Parathyroid adenoma (tissue), 2 donors: Measurements from ENCODE around the gene KCNQ1.

Experiments
- H2AFZ ChIP-seq: fragments of 300-600 bp; sonication (generic); one replicate; pipeline ENCODE4 v1.7.0; 2017; ENCODE audit warnings: antibody characterized with exemption, mild to moderate bottlenecking
- H3K27ac ChIP-seq: fragments of 300-600 bp; sonication (generic); one replicate; pipeline ENCODE4 v1.7.0; 2017
- H3K27me3 ChIP-seq: fragments of 300-600 bp; sonication (generic); one replicate; pipeline ENCODE4 v1.7.0; 2017; ENCODE audit warnings: low read length; ENCODE audit not compliant: control insufficient read depth, insufficient read depth
- H3K36me3 ChIP-seq: fragments of 300-600 bp; sonication (generic); one replicate; pipeline ENCODE4 v1.7.0; 2017; ENCODE audit warnings: low read length; ENCODE audit not compliant: control insufficient read depth, insufficient read depth
- H3K4me1 ChIP-seq: fragments of 300-600 bp; sonication (generic); one replicate; pipeline ENCODE4 v1.7.0; 2017; ENCODE audit warnings: control low read depth
- H3K4me2 ChIP-seq: fragments of 300-600 bp; sonication (generic); one replicate; pipeline ENCODE4 v1.7.0; 2017; ENCODE audit warnings: low read length
- H3K4me3 ChIP-seq: fragments of 300-600 bp; sonication (generic); one replicate; pipeline ENCODE4 v1.7.0; 2017; ENCODE audit warnings: low read depth, low read length
- H3K79me2 ChIP-seq: fragments of 300-600 bp; sonication (generic); one replicate; pipeline ENCODE4 v1.7.0; 2017; ENCODE audit warnings: control low read depth
- H3K9ac ChIP-seq: fragments of 300-600 bp; sonication (generic); one replicate; pipeline ENCODE4 v1.7.0; 2017; ENCODE audit warnings: mild to moderate bottlenecking
- H3K9me3 ChIP-seq: fragments of 300-600 bp; sonication (generic); one replicate; pipeline ENCODE4 v1.7.0; 2017; ENCODE audit warnings: low read length; ENCODE audit not compliant: control insufficient read depth
- TF ChIP-seq, protein P1 (sequence below): fragments of 300-600 bp; sonication (generic); IDR thresholded peaks from one replicate; pipeline ENCODE4 v1.7.0; 2017; ENCODE audit warnings: antibody characterized with exemption, mild to moderate bottlenecking
- donor health status: primary hyperparathyroidism.

Gene KCNQ1

DNA sequence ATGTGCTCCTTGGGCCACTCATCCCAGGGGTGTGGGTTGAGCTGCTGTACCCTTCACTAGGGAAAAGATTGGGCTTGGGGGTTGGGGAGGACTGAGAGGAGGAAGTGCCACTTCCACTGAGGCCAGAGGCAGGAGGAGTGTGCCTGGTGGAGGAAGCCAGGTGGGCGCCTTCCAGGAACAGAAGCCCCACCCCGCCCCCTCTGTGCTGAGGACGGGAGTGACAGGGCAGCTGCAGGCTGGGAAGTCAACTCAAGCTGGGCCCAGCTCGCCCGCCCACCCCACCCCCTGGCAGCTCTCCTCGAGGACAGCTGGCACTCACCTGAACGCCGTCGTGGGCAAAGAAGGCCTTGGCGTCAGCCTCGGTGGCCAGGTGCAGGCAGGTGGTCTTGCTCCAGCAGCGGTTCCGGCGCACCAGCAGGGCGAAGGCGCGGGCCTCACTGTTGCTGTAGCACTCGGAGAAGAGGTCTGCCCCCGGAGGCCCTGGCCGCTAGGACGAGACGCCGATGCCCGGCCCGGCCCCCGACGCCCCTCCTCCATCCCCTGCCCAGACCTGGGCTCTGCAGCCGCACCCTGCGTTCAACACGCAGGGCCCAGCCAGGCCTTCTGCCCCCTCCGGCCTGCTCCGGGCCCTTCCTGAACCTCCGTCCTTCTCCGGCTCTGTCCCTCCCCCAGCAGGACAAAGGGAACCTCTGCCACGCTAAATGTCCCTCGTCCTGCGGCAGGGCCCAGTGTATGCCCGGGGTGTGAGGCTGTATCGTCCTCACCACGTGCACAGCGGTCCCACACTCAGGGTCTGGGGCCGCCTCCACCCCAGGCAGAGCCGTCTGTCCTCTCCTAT is 30.8 kb upstream of the KCNQ1 start:
- Histone ChIP-seq H3K27ac (no peak overlapping the region), H2AFZ (no peak overlapping the region), H3K36me3 (no peaks in the 10 kb centered on the region), H3K27me3 (no peaks in the 10 kb centered on the region), H3K9ac (no peak overlapping the region), H3K4me3 (no peak overlapping the region), H3K9me3 (no peaks in the 10 kb centered on the region), H3K4me2 (no peak overlapping the region), H3K4me1 (no peaks in the 10 kb centered on the region), H3K79me2 (no peaks in the 10 kb centered on the region)
- TF ChIP-seq, protein P1, sequence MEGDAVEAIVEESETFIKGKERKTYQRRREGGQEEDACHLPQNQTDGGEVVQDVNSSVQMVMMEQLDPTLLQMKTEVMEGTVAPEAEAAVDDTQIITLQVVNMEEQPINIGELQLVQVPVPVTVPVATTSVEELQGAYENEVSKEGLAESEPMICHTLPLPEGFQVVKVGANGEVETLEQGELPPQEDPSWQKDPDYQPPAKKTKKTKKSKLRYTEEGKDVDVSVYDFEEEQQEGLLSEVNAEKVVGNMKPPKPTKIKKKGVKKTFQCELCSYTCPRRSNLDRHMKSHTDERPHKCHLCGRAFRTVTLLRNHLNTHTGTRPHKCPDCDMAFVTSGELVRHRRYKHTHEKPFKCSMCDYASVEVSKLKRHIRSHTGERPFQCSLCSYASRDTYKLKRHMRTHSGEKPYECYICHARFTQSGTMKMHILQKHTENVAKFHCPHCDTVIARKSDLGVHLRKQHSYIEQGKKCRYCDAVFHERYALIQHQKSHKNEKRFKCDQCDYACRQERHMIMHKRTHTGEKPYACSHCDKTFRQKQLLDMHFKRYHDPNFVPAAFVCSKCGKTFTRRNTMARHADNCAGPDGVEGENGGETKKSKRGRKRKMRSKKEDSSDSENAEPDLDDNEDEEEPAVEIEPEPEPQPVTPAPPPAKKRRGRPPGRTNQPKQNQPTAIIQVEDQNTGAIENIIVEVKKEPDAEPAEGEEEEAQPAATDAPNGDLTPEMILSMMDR = no peak

DNA sequence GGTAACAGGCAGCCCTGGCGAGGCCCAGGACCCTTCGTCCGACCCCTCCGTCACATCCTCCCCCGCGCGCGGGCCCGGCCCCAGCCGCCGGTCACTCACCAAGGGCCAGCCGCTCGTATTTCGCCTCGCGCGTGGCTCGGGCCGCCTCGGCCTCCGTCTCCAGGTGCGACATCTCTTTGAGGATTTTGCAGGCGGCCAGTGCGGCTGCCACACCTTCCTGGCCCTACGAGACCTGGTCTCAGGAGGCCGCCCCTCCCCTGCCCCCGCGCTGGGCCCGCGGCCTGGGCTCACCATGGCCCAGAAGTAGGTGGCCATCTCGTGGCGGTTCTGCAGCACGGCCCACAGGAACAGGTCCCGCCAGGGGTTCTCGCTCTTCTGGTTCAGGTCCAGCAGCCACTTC is 30.2 kb upstream of the KCNQ1 start:
- no peak overlapping the region for H3K9ac ChIP-seq
- H3K79me2 ChIP-seq = no peaks in the 10 kb centered on the region
- no peak overlapping the region for H2AFZ ChIP-seq
- no peaks in the 10 kb centered on the region for H3K27me3 ChIP-seq
- TF ChIP-seq, protein P1 = no peak
- no peaks in the 10 kb centered on the region for H3K4me1 ChIP-seq
- no peak overlapping the region for H3K4me2 ChIP-seq
- H3K9me3 ChIP-seq = no peaks in the 10 kb centered on the region
- no peaks in the 10 kb centered on the region for H3K36me3 ChIP-seq
- H3K4me3 ChIP-seq = no peak overlapping the region
- no peak overlapping the region for H3K27ac ChIP-seq

DNA sequence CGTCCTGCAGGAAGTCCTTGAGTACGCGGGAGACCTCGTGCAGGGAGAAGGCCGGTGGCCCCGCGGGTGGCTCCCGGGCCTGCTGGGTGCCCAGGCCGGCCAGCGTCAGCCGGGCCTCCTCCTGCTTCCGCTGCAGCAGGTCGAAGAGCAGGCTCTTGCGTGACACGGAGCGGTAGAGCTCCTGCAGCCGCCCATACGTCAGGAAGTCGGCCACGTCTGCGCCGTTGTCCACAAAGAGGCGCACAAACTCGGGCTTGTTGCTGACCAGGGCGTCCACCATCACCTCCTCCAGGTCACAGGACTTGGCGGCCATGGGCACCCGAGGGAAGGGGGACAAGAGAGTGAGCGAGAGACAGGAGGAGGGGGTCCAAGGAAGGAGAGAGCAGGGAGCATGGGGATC is 29.6 kb upstream of the KCNQ1 start:
- H3K9me3 ChIP-seq = no peaks in the 10 kb centered on the region
- H3K9ac ChIP-seq = no peak overlapping the region
- TF ChIP-seq, protein P1 = no peak
- H3K27ac ChIP-seq = no peak overlapping the region
- no peak overlapping the region for H3K4me3 ChIP-seq
- no peak overlapping the region for H3K4me2 ChIP-seq
- H3K27me3 ChIP-seq = no peaks in the 10 kb centered on the region
- H3K79me2 ChIP-seq = no peaks in the 10 kb centered on the region
- H3K36me3 ChIP-seq = no peaks in the 10 kb centered on the region
- no peaks in the 10 kb centered on the region for H3K4me1 ChIP-seq
- H2AFZ ChIP-seq = no peak overlapping the region

DNA sequence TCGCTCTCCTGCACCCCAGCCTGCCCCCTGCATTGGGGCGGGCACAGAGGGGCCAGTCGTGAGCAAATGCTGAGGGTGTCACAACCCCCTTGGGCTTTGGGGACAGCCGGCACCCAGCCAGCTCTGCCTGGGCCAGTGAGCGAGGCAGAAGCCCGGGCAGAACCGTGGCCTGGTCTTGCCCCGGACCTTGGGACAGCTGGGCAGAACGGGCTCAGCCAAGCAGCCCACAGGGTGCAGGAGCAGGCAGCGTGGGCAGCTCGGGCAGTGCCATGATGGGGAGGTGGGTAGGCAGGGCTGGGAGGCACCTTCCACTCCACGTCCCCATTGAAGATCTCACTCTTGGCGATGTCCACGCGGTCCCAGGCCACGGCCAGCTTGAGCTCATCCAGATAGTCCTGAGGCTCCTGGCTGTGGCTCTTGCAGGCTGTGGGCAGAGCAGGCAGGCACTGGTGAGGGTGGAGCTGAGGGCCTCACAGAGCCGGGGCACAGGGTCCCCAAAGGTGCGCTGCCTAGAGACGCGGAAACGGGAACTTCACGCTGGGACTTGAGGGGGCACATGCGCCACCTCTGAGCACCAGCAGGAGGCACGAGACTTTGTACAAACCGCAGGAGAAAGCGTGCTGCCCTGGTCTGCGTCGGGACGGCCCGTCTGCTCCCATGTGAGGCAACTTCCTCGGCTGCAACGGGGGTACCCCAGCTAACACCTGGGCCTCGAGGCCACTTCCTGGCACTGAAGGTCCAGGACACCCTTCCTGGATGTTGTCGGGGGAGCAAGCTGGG is 29.0 kb upstream of the KCNQ1 start:
- H3K36me3 ChIP-seq = no peaks in the 10 kb centered on the region
- no peak overlapping the region for H2AFZ ChIP-seq
- H3K79me2 ChIP-seq = no peaks in the 10 kb centered on the region
- TF ChIP-seq, protein P1 = no peak
- no peak overlapping the region for H3K4me3 ChIP-seq
- H3K4me2 ChIP-seq = no peak overlapping the region
- H3K27me3 ChIP-seq = no peaks in the 10 kb centered on the region
- H3K27ac ChIP-seq = no peak overlapping the region
- H3K4me1 ChIP-seq = no peaks in the 10 kb centered on the region
- no peaks in the 10 kb centered on the region for H3K9me3 ChIP-seq
- H3K9ac ChIP-seq = no peak overlapping the region
